ENCODE data around the gene VASP. TPM values are rescaled to one million over a fixed set of nuclear protein-coding genes. Genes with fewer than 3 reads are reported as not detected.

Gene VASP
- total and polyA plus RNA-seq, 2 donors (not counting 1 experiment from before 2014, with no cell fraction given) = 40.3 to 67.9 TPM

- TF ChIP-seq CTCF (conservative IDR thresholded peaks at IDR 0.05 in 1 of 2, IDR thresholded peaks at IDR 0.05 in 1 of 2; ENCODE audit: low read depth in 1 of 2, low read length in 2 of 2) (no peak), EZH2 (IDR thresholded peaks at IDR 0.05; ENCODE audit: low read length, missing control alignments) (no peak)
- peak overlapping the region; percentile 99 for H3K27ac ChIP-seq (ENCODE audit: insufficient read depth, low read length)
Observed at GRCh38 chr19:45477713-45478453, 29.4 kb upstream of the VASP start.

DNA sequence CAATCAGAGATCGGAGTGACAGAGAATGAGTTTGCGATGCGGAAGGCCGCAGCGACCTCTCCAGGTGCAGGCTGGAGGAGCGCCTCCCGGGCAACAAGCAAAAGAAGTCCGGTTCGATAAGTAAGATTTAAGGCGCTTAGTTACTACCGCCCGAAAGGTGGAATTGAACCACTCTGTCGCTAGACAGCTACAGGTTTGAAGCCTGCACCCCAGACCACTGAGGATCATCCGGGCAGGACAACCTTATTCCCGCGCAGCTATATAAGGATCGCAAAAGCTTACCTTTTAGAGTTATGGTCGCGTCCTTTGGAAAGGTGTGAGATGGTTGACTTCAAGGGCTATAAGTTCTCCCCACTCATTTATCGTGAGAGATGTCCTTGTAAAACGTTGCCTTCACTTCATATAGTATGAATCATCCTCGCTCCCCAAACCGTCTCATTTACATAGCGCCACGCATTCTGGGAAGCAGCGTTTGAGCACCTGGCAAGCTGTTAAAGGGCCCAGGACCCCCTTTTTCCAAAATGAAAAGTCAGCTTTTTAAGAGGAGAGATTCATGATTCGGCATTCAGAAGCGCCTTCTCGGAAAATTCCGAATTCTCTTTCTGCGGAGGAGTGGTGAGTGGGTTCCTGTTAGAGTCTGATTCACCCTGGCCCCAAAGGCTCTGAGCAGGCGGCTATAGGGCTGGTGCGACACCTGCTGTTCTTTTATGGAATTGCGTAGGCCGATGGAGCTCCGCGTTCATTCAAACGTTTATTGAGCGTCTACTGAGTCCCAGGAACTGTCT is 28.6 kb upstream of the VASP start:
- peaks cover 27% of the 10 kb centered on the region for H3K79me2 ChIP-seq (ENCODE audit: control insufficient read depth, insufficient read depth, low read length)
- peaks cover 6% of the 10 kb centered on the region for H3K4me1 ChIP-seq (ENCODE audit: control insufficient read depth, extremely low read depth, insufficient read depth, low read length)
- no peaks in the 10 kb centered on the region for H3K36me3 ChIP-seq (ENCODE audit: control insufficient read depth, insufficient read depth, low read length)
- peak overlapping the region; percentile 59 to 73 (median 65) for H3K4me3 ChIP-seq (replicated peaks in 1 of 4; ENCODE audit: control extremely low read depth in 1 of 4, insufficient read depth in 1 of 4, low read depth in 3 of 4, low read length in 4 of 4)
- peak overlapping the region; percentile 82 for H3K4me2 ChIP-seq (ENCODE audit: extremely low read depth, insufficient read depth, low read length)
- no peaks in the 10 kb centered on the region for H4K20me1 ChIP-seq (ENCODE audit: control insufficient read depth, extremely low read depth, insufficient read depth, low read length)
- peak; percentile 94 to 96 for DNase-seq (ENCODE audit: low read depth in 2 of 2)
- H3K27ac ChIP-seq (ENCODE audit: insufficient read depth, low read length) = peak overlapping the region; percentile 99
- H3K9me3 ChIP-seq (ENCODE audit: control insufficient read depth, insufficient read depth, low read depth, low read length) = no peaks in the 10 kb centered on the region
- TF ChIP-seq EZH2 (IDR thresholded peaks at IDR 0.05; ENCODE audit: low read length, missing control alignments) (no peak), CTCF (conservative IDR thresholded peaks at IDR 0.05 in 1 of 2, IDR thresholded peaks at IDR 0.05 in 1 of 2; ENCODE audit: low read depth in 1 of 2, low read length in 2 of 2) (peak; percentile 96 to 97)
- H3K27me3 ChIP-seq (ENCODE audit: control insufficient read depth, insufficient read depth, low read length) = no peaks in the 10 kb centered on the region
- H3K9ac ChIP-seq (ENCODE audit: insufficient read depth, low read length) = peak overlapping the region; percentile 84
- H2AFZ ChIP-seq (ENCODE audit: low read length) = peak overlapping the region; percentile 72

More at GRCh38 chr19:45477713-45478453, 29.4 kb upstream of the VASP start:
- no peaks in the 10 kb centered on the region for H3K27me3 ChIP-seq (ENCODE audit: control insufficient read depth, insufficient read depth, low read length)
- peak overlapping the region; percentile 59 to 73 (median 65) for H3K4me3 ChIP-seq (replicated peaks in 1 of 4; ENCODE audit: control extremely low read depth in 1 of 4, insufficient read depth in 1 of 4, low read depth in 3 of 4, low read length in 4 of 4)
- H3K9ac ChIP-seq (ENCODE audit: insufficient read depth, low read length) = peak overlapping the region; percentile 84
- H3K4me2 ChIP-seq (ENCODE audit: extremely low read depth, insufficient read depth, low read length) = peak overlapping the region; percentile 82
- no peak for DNase-seq (ENCODE audit: low read depth in 2 of 2)
- no peak overlapping the region for H2AFZ ChIP-seq (ENCODE audit: low read length)
- H3K9me3 ChIP-seq (ENCODE audit: control insufficient read depth, insufficient read depth, low read depth, low read length) = no peaks in the 10 kb centered on the region
- no peaks in the 10 kb centered on the region for H4K20me1 ChIP-seq (ENCODE audit: control insufficient read depth, extremely low read depth, insufficient read depth, low read length)
- no peaks in the 10 kb centered on the region for H3K36me3 ChIP-seq (ENCODE audit: control insufficient read depth, insufficient read depth, low read length)
- H3K4me1 ChIP-seq (ENCODE audit: control insufficient read depth, extremely low read depth, insufficient read depth, low read length) = peaks cover 6% of the 10 kb centered on the region
- peaks cover 32% of the 10 kb centered on the region for H3K79me2 ChIP-seq (ENCODE audit: control insufficient read depth, insufficient read depth, low read length)

DNA sequence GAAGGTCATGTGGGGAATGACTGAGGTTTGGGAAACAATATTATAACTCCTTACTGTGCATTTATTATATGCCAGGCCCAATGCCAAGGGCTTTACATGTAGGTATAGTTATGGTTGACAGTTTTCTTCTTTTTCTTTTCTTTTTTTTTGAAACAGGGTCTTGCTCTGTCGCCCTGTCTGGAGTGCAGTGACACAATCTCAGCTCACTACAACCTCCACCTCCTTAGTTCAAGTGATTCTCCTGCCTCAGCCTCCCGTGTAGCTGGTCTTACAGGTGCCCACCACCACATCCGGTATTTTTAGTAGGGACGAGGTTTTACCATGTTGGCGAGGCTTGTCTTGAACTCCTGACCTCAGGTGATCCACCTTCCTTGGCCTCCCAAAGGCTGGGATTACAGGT is 24.2 kb upstream of the VASP start:
- DNase-seq (ENCODE audit: low read depth in 2 of 2) = no peak
- Histone ChIP-seq H4K20me1 (ENCODE audit: control insufficient read depth, extremely low read depth, insufficient read depth, low read length) (no peaks in the 10 kb centered on the region), H3K9me3 (ENCODE audit: control insufficient read depth, insufficient read depth, low read depth, low read length) (no peaks in the 10 kb centered on the region), H3K27ac (ENCODE audit: insufficient read depth, low read length) (no peak overlapping the region), H3K79me2 (ENCODE audit: control insufficient read depth, insufficient read depth, low read length) (no peaks in the 10 kb centered on the region), H3K27me3 (ENCODE audit: control insufficient read depth, insufficient read depth, low read length) (no peaks in the 10 kb centered on the region), H3K36me3 (ENCODE audit: control insufficient read depth, insufficient read depth, low read length) (no peaks in the 10 kb centered on the region), H3K9ac (ENCODE audit: insufficient read depth, low read length) (no peak overlapping the region), H3K4me2 (ENCODE audit: extremely low read depth, insufficient read depth, low read length) (no peak overlapping the region), H3K4me3 (replicated peaks in 1 of 4; ENCODE audit: control extremely low read depth in 1 of 4, insufficient read depth in 1 of 4, low read depth in 3 of 4, low read length in 4 of 4) (no peak overlapping the region), H3K4me1 (ENCODE audit: control insufficient read depth, extremely low read depth, insufficient read depth, low read length) (no peaks in the 10 kb centered on the region), H2AFZ (ENCODE audit: low read length) (no peak overlapping the region)
- TF ChIP-seq CTCF (conservative IDR thresholded peaks at IDR 0.05 in 1 of 2, IDR thresholded peaks at IDR 0.05 in 1 of 2; ENCODE audit: low read depth in 1 of 2, low read length in 2 of 2) (no peak), EZH2 (IDR thresholded peaks at IDR 0.05; ENCODE audit: low read length, missing control alignments) (no peak)

Data from fibroblast of lung (primary cell).